ENCODE results near the gene PRUNE2. TPM values are rescaled to one million over a fixed set of nuclear protein-coding genes. Genes with fewer than 3 reads are reported as not detected.

Gene PRUNE2
- total RNA-seq, 1 donor = 80.0 TPM

DNA sequence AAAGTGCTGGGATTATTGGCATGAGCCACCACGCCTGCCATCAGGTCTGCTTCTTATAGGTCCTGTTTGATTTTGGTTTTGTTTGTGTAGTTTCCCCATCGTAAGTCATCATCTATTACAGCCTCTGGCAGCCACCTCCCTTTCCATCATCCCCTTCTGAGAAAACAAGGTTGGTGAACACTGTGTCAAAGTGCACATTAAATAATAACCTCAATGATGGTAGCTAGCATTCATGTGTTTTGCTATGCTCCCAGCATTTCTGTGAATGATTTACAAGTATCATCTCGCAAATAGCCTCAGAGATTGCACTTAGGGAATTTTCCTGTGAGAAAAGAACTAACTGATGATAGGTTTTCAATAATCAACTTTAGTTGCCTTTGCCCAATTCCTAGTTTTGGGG lies 9.9 kb downstream of the PRUNE2 start:
- Histone ChIP-seq H4K20me1 (ENCODE audit: insufficient read depth, low read length) (no peaks in the 10 kb centered on the region), H3K27ac (ENCODE audit: low read depth, low read length) (no peak overlapping the region), H3K9me3 (ENCODE audit: low read depth, low read length) (no peaks in the 10 kb centered on the region), H3K4me3 (ENCODE audit: insufficient read depth, low read length) (no peak overlapping the region), H3K4me2 (ENCODE audit: insufficient read depth, low read length) (no peak overlapping the region), H3K4me1 (ENCODE audit: insufficient read depth, low read length) (no peaks in the 10 kb centered on the region), H3K36me3 (ENCODE audit: insufficient read depth, low read length) (no peaks in the 10 kb centered on the region), H3K27me3 (ENCODE audit: insufficient read depth, low read length) (peaks cover 11% of the 10 kb centered on the region), H2AFZ (ENCODE audit: low read length) (no peak overlapping the region), H3K79me2 (ENCODE audit: insufficient read depth, low read length) (no peaks in the 10 kb centered on the region)
- TF ChIP-seq, protein P1, sequence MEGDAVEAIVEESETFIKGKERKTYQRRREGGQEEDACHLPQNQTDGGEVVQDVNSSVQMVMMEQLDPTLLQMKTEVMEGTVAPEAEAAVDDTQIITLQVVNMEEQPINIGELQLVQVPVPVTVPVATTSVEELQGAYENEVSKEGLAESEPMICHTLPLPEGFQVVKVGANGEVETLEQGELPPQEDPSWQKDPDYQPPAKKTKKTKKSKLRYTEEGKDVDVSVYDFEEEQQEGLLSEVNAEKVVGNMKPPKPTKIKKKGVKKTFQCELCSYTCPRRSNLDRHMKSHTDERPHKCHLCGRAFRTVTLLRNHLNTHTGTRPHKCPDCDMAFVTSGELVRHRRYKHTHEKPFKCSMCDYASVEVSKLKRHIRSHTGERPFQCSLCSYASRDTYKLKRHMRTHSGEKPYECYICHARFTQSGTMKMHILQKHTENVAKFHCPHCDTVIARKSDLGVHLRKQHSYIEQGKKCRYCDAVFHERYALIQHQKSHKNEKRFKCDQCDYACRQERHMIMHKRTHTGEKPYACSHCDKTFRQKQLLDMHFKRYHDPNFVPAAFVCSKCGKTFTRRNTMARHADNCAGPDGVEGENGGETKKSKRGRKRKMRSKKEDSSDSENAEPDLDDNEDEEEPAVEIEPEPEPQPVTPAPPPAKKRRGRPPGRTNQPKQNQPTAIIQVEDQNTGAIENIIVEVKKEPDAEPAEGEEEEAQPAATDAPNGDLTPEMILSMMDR (IDR thresholded peaks at IDR 0.05; ENCODE audit: extremely low read depth, low read depth, low read length) = no peak
- no peak for DNase-seq (ENCODE audit: insufficient read length, low spot score, missing footprints)

- no peak overlapping the region for H3K4me3 ChIP-seq (ENCODE audit: insufficient read depth, low read length)
- no peaks in the 10 kb centered on the region for H3K36me3 ChIP-seq (ENCODE audit: insufficient read depth, low read length)
- DNase-seq (ENCODE audit: insufficient read length, low spot score, missing footprints) = no peak
- H2AFZ ChIP-seq (ENCODE audit: low read length) = no peak overlapping the region
- H3K27me3 ChIP-seq (ENCODE audit: insufficient read depth, low read length) = peaks cover 4% of the 10 kb centered on the region
- TF ChIP-seq, protein P1 (IDR thresholded peaks at IDR 0.05; ENCODE audit: extremely low read depth, low read depth, low read length) = no peak
- no peak overlapping the region for H3K27ac ChIP-seq (ENCODE audit: low read depth, low read length)
- H3K79me2 ChIP-seq (ENCODE audit: insufficient read depth, low read length) = no peaks in the 10 kb centered on the region
- H3K4me2 ChIP-seq (ENCODE audit: insufficient read depth, low read length) = no peak overlapping the region
- H4K20me1 ChIP-seq (ENCODE audit: insufficient read depth, low read length) = no peaks in the 10 kb centered on the region
- no peaks in the 10 kb centered on the region for H3K4me1 ChIP-seq (ENCODE audit: insufficient read depth, low read length)
- H3K9me3 ChIP-seq (ENCODE audit: low read depth, low read length) = no peaks in the 10 kb centered on the region
Observed at GRCh38 chr9:76895186-76895585, 10.7 kb downstream of the PRUNE2 start.

DNA sequence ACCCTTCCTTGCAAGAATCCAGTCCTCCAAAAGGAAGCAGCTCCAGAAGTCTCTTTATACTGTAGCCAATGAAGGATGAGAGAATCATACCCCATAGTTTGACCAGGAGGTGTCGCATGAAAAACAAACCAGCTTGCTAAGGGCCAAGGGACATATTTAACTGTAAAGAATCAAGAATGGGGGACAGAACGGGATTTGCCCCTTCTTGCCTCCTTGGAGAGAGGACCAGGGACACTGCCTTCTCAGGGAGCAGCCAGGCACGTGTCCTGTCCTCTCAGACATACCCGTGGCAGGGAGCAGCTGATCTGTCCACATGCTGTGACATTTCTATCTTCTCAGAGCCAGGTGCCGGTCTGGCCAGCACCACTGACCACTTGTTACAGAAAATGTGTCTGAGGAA lies 11.7 kb downstream of the PRUNE2 start:
- Histone ChIP-seq H3K4me1 (ENCODE audit: insufficient read depth, low read length) (no peaks in the 10 kb centered on the region), H4K20me1 (ENCODE audit: insufficient read depth, low read length) (no peaks in the 10 kb centered on the region), H3K4me2 (ENCODE audit: insufficient read depth, low read length) (no peak overlapping the region), H3K4me3 (ENCODE audit: insufficient read depth, low read length) (no peak overlapping the region), H3K27ac (ENCODE audit: low read depth, low read length) (no peak overlapping the region), H2AFZ (ENCODE audit: low read length) (no peak overlapping the region), H3K9me3 (ENCODE audit: low read depth, low read length) (no peaks in the 10 kb centered on the region), H3K27me3 (ENCODE audit: insufficient read depth, low read length) (peaks cover 4% of the 10 kb centered on the region), H3K79me2 (ENCODE audit: insufficient read depth, low read length) (no peaks in the 10 kb centered on the region), H3K36me3 (ENCODE audit: insufficient read depth, low read length) (no peaks in the 10 kb centered on the region)
- TF ChIP-seq, protein P1 (IDR thresholded peaks at IDR 0.05; ENCODE audit: extremely low read depth, low read depth, low read length) = no peak
- no peak for DNase-seq (ENCODE audit: insufficient read length, low spot score, missing footprints)

DNA sequence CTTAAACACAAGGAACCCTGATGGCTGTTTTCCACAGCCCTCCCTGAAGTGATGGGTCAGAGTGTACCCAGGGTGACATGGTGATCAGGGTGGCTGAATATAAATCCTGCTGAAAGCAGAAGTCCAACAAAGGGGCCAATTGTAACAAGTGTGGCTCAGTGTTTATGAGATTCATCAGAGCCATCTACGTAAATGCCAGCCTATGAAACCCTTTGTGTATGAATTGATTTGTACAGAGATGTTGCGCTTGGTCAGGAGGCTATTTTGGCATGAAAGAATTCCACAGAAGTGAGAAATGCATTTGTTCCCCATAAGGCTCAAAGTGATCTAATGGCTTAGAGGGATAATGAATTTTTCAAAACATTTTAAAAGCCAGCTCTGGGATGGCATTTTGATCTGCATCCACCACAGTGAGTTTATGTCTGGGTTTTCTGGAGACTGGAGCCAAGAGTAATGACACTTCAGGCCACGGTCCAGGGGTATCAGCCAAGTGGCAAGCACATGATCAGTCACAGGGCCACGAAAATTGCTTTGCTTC lies 12.4 kb downstream of the PRUNE2 start:
- Histone ChIP-seq H3K9me3 (ENCODE audit: low read depth, low read length) (no peaks in the 10 kb centered on the region), H3K27me3 (ENCODE audit: insufficient read depth, low read length) (peaks cover 4% of the 10 kb centered on the region), H3K27ac (ENCODE audit: low read depth, low read length) (no peak overlapping the region), H3K36me3 (ENCODE audit: insufficient read depth, low read length) (no peaks in the 10 kb centered on the region), H3K4me1 (ENCODE audit: insufficient read depth, low read length) (no peaks in the 10 kb centered on the region), H3K79me2 (ENCODE audit: insufficient read depth, low read length) (no peaks in the 10 kb centered on the region), H3K4me2 (ENCODE audit: insufficient read depth, low read length) (no peak overlapping the region), H2AFZ (ENCODE audit: low read length) (no peak overlapping the region), H3K4me3 (ENCODE audit: insufficient read depth, low read length) (no peak overlapping the region), H4K20me1 (ENCODE audit: insufficient read depth, low read length) (no peaks in the 10 kb centered on the region)
- no peak for DNase-seq (ENCODE audit: insufficient read length, low spot score, missing footprints)
- TF ChIP-seq, protein P1 (IDR thresholded peaks at IDR 0.05; ENCODE audit: extremely low read depth, low read depth, low read length) = no peak

Measured in osteoblast (primary cell).